ENCODE measurements around the gene SIGLEC6. TPM values are rescaled to one million over a fixed set of nuclear protein-coding genes. Genes with fewer than 3 reads are reported as not detected.

Gene SIGLEC6
- not detected in 2 replicates for total RNA-seq

DNA sequence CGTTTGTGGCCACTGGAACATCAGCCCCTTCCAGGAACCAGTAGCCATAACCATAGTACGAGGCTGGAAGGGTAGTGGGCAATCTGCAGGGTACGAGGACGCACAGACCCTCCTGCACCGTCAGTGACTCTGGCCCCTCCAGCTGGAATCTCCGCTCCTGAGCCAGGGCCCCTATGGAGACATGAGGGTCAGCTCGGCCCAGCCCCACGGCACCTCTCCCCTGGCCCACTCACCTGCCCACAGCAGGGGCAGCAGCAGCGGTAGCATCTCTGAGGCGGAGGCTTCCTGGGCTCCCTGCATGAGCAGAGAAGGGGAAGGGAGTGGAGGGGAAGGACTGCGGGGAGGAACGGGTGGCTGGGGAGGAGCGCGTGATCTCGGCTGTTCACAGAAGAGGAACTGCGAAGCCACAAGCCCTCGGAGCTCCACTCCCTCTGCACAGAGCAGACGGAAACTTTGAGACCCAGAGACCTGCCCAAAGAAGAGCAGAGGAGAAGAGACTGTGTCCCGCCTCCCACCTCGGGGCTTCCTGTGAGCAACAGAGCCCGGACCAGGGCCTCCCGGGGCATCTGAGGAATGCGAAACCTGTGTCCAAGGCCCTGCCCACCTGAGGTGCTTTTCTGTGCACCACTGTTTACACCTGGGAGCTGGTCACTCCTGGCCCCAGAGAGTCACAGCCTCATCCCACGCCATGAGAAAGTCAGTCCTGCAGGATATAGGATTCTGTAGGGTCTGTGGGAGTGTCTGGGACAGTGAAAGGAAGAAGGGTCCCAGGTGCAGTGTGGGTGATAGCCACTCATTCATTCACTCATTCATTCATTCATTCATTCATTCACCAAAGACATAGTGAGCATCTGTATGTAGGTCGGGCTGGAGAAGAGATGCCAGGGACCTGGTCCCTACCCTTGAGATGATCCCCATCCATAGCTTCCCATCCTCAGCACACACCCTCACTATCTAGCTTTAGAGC, at the start of gene SIGLEC6:
SIGLEC6 (minus strand) TSS at position 322 of the 967 bp plus-strand sequence; CDS start at position 300, 22 bp downstream.

DNA sequence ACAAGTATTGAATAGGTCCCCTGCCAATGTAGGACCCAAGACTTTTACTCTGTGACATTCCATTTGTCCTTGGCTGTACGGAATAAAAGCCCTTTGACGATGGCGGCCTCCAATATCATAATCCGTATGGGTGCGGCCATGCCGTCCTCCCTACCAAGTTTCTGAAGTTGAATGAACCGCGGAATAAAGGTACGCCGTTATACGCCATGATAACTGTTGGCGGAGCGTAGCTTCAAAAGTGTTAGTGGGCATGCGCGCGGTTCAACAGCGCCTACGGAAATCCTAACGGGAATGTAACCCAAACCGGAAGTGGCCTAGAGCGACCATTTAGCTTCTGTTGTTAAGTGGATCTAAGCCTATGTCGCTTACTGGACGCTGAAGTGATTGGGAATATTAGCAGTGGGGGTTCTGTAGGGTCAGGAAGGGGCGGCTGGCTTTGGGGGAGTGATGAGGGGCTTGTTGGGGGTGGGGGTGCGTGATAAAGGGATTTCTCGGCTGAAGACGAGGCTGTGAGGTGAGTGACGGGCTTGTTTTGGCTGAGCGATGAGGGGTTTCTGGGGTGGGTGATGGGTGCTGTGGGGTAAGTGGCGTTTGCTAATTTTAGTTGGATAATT, 39.6 kb upstream of the SIGLEC6 start, which contains the start of gene ZNF175:
ZNF175 (plus strand) TSS at position 322 of the 614 bp plus-strand sequence. CDS start 2,047 bp downstream, outside the sequence.

DNA sequence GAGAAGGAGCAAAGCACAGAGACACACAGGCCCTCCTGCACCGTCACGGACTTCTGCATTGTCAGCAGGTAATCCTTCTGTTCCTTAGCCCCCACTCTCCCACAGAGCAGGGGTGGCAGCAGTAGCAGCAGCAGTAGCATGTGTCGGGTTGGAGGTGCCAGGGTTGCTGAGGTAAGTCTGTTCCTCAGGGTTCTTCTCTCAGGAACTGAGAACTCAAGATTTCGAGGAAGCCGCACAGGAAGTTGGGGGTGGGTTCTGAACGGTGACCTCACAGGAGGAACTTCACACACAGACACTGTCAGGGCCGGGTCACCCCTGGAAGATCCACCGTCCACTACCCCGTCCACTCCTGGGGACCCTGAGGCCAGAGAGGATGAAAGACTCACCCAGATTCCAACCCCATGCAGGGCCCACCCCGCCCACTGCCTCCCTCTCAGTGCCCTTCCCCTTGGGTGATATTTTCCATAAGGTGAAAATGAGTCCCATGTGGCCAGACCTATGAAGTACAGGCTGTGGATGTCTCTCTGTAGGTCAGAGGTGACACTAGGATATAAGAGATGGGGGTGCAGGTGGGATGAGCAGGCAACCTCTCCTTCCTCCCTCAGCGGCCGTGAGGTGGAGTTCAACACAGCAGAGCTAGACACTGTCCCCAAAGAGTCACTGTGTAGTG, 29.7 kb downstream of the SIGLEC6 start, which contains the start of gene SIGLEC12:
SIGLEC12 (minus strand) TSS at position 207 of the 670 bp plus-strand sequence; CDS start at position 140, 67 bp downstream.

DNA sequence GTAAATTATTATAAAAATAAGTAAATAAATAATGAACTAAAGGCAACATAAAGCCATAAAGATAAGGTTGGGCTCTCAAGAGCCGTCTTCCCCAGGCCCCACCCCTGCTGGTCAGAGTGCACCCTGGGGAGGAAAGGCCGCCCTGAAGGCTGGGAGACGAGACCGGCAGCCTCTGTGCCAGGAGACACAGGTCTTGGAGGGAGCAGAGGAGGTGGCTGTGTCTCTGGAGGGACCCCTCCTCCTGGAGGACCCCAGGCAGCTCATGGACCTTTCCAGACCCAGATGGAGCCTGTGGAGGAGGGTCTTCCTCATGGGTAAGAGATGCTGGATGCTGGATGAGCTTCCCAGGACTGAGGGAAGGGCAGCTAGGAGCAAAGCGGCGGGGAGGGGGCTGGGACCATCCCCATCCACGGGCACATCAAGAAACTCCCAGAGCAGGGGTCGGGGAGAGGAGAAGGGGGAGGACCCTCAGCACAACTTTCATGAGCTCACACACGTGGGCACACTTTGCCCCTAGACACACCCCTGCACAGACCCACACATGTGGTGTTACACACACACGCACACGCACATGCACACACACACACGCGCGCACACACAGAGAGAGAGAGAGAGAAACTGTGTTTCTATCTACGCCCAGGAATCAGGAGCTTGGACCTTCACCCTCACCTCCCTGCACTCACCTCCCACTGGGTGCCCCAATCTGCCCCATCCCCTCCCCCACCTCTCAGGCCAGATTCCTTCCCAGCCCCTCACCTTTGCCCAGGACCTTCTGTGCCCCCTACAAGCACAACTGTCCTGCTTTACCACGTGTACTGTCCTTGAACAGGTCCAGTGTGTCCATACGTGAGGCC, 52.9 kb downstream of the SIGLEC6 start, which contains the start of gene CEACAM18:
CEACAM18 (plus strand) TSS at position 159 of the 854 bp plus-strand sequence.

Other genes with a start within 250 kb of the SIGLEC6 start
- 0.05 TPM in 1 of 2 replicates, not detected in the other for gene IGLON5, start 220.0 kb downstream of the SIGLEC6 start, total RNA-seq
- 0.89 and 1.4 TPM in 2 replicates for gene VSIG10L, start 189.5 kb downstream of the SIGLEC6 start, total RNA-seq
- 58.8 and 149 TPM in 2 replicates for gene ETFB, start 165.3 kb downstream of the SIGLEC6 start, total RNA-seq
- not detected in 2 replicates for gene CLDND2, start 162.7 kb downstream of the SIGLEC6 start, total RNA-seq
- not detected in 2 replicates for gene NKG7, start 159.0 kb downstream of the SIGLEC6 start, total RNA-seq
- gene LIM2, start 143.7 kb downstream of the SIGLEC6 start, total RNA-seq = not detected in 2 replicates
- gene C19orf84, start 141.1 kb downstream of the SIGLEC6 start, total RNA-seq = not detected in 2 replicates
- not detected in 2 replicates for gene SIGLEC10, start 114.0 kb downstream of the SIGLEC6 start, total RNA-seq
- not detected in 2 replicates for gene SIGLEC8, start 73.2 kb downstream of the SIGLEC6 start, total RNA-seq
- gene CEACAM18, start 53.1 kb downstream of the SIGLEC6 start, total RNA-seq = not detected in 2 replicates
- gene SIGLEC12, start 29.9 kb downstream of the SIGLEC6 start, total RNA-seq = not detected in 2 replicates
- gene ZNF175, start 39.6 kb upstream of the SIGLEC6 start, total RNA-seq = 7.7 and 29.9 TPM in 2 replicates
- not detected in 2 replicates for gene SIGLEC5, start 98.7 kb upstream of the SIGLEC6 start, total RNA-seq
- gene SIGLEC14, start 115.2 kb upstream of the SIGLEC6 start, total RNA-seq = not detected in 2 replicates
- gene SPACA6, start 161.7 kb upstream of the SIGLEC6 start, total RNA-seq = 5.2 and 11.0 TPM in 2 replicates
- gene HAS1, start 192.3 kb upstream of the SIGLEC6 start, total RNA-seq = 10.4 and 33.9 TPM in 2 replicates
- gene FPR1, start 220.2 kb upstream of the SIGLEC6 start, total RNA-seq = 1.6 and 1.8 TPM in 2 replicates
- gene FPR2, start 229.5 kb upstream of the SIGLEC6 start, total RNA-seq = 0.05 and 0.30 TPM in 2 replicates

All from smooth muscle cell of the umbilical artery (primary cell).